SJCRH30 (cell line): Measurements from ENCODE around the gene NTPCR. TPM values are rescaled to one million over a fixed set of nuclear protein-coding genes. Genes with fewer than 3 reads are reported as not detected.
"Not testable (repeated sequence)": the region's sequence is repeated elsewhere in the genome, so short reads cannot be mapped to it uniquely, and the experiment has no call there.

Experiments
- DNase-seq, 2 experiments: peaks; one replicate each; pipeline ENCODE4 v3.0.0-alpha.2; 2015 to 2020
- H3K27ac ChIP-seq: fragments of 250-450 bp; sonication (Bioruptor Pico); 2 replicates; pipeline ENCODE4 v1.5.1; 2020; ENCODE audit warnings: mild to moderate bottlenecking, moderate library complexity
- H3K27me3 ChIP-seq: fragments of 250-450 bp; sonication (Bioruptor Pico); 2 replicates; pipeline ENCODE4 v1.5.1; 2020; ENCODE audit warnings: mild to moderate bottlenecking, moderate library complexity
- H3K36me3 ChIP-seq: fragments of 250-450 bp; sonication (Bioruptor Pico); 2 replicates; pipeline ENCODE4 v1.5.1; 2020; ENCODE audit warnings: mild to moderate bottlenecking, moderate library complexity
- H3K4me1 ChIP-seq: fragments of 250-450 bp; sonication (Bioruptor Pico); 2 replicates; pipeline ENCODE4 v1.5.1; 2020; ENCODE audit warnings: mild to moderate bottlenecking, moderate library complexity
- H3K4me3 ChIP-seq: fragments of 250-450 bp; sonication (Bioruptor Pico); 2 replicates; pipeline ENCODE4 v1.5.1; 2020; ENCODE audit warnings: mild to moderate bottlenecking, moderate library complexity
- H3K9me3 ChIP-seq: fragments of 250-450 bp; sonication (Bioruptor Pico); replicated peaks from 2 replicates; pipeline ENCODE4 v1.5.1; 2020; ENCODE audit warnings: mild to moderate bottlenecking, moderate library complexity
- total RNA-seq: library from RNA; depleted of rRNA; stranded (reverse); fragments of >200 nt; shearing (Covaris generic); gene quantifications from 2 replicates; pipeline ENCODE4 v1.2.3, GENCODE V29; 2014

Gene NTPCR
- total RNA-seq, 1 experiment from 2014 or later, result 21.0 TPM

DNA sequence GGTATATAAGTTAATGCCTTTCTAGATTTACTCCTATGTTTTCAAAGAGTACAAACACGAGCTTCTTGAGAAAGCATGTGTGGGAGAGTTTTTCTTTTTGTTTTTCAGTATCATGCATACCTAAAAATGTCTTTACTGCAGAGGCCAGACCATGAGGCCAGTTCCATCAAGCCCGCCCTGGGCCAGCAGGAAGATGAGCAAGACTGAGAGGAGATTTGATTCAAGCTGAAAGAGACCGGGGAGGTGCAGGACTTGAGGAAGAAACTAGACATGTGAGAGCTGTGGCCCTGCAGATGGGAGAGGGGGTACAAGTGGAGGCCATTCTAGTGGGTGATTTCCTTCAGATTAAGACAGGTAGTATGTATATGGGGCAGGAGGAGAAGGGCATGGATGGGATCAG, 33.4 kb upstream of the NTPCR start:
- no peak for DNase-seq
- H3K27ac ChIP-seq, result no peak overlapping the region
- no peaks in the 10 kb centered on the region for H3K4me1 ChIP-seq
- no peak overlapping the region for H3K4me3 ChIP-seq
- H3K36me3 ChIP-seq, result no peaks in the 10 kb centered on the region
- H3K9me3 ChIP-seq, result 0 out of 2 replicates have a peak, but pooled peaks cover 2% of the 10 kb centered on the region
- no peaks in the 10 kb centered on the region for H3K27me3 ChIP-seq

- no peak for DNase-seq
- no peaks in the 10 kb centered on the region for H3K27me3 ChIP-seq
- H3K4me1 ChIP-seq, result 0 out of 2 replicates have a peak, but pooled peaks cover 5% of the 10 kb centered on the region
- H3K27ac ChIP-seq, result no peak overlapping the region
- H3K9me3 ChIP-seq, result 0 out of 2 replicates have a peak, but pooled peaks cover 2% of the 10 kb centered on the region
- H3K36me3 ChIP-seq, result no peaks in the 10 kb centered on the region
- no peak overlapping the region for H3K4me3 ChIP-seq
These were observed 29.0 kb upstream of the NTPCR start for GRCh38 chr1:232921381-232921780.

DNA sequence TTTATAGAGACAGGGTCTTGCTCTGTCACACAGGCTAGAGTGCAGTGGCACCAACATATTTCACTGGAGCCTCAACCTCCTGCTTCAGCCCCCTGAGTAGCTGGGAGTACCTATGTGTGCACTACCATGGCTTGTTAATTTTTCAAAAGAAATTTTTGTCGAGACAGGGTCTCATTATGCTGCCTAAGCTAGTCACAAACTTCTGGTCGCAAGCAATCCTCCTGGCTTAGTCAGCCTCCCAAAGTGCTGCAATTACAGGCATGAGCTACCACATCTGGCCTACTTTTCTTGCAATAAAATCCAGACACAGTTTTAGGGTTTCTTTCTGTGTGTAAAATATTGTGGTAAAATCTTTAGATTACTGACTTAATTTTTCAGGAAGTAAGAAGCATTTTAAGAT, 27.9 kb upstream of the NTPCR start:
- DNase-seq, result no peak
- Histone ChIP-seq H3K27me3 (no peaks in the 10 kb centered on the region), H3K27ac (no peak overlapping the region), H3K4me1 (0 out of 2 replicates have a peak, but pooled peaks cover 5% of the 10 kb centered on the region), H3K4me3 (no peak overlapping the region), H3K36me3 (no peaks in the 10 kb centered on the region), H3K9me3 (peaks cover 2% of the 10 kb centered on the region; the same call in 1 of the 2 replicates)

DNA sequence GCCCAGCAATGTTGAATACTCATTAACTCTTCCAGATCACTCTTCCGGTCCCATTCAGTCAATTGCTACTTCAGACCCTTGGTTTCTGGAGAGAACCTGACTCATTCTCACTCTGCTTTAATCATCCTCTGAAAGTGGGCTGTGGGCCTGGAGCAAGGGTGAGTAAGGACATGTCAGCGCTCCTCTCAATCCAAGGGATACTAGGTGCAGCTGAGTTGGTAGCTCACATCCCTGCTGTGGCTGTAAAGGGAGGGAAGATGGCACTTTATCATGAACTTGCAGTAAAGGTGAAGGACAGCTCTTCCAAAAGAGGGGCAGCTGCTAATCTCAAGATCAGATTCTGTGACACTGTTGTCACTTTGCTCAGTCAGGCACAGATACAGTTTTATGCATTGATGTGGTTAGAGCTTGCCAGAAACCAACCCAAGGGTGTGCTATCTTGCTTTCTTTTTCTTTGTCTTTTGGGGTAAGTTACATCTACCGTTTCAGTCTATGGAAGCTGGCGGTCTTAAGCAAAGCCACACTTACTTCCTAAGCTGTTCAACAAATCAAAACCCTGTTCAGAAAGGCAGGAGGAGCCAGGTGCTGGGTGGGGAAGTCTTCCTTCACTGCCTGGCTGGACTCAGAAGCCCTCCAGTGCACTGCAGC, 26.5 kb upstream of the NTPCR start:
- no peaks in the 10 kb centered on the region for H3K27me3 ChIP-seq
- 0 out of 2 replicates have a peak, but pooled peaks cover 5% of the 10 kb centered on the region for H3K4me1 ChIP-seq
- H3K36me3 ChIP-seq, result no peaks in the 10 kb centered on the region
- no peak for DNase-seq
- H3K9me3 ChIP-seq, result peaks cover 2% of the 10 kb centered on the region; the same call in 1 of the 2 replicates
- no peak overlapping the region for H3K4me3 ChIP-seq
- H3K27ac ChIP-seq, result no peak overlapping the region

DNA sequence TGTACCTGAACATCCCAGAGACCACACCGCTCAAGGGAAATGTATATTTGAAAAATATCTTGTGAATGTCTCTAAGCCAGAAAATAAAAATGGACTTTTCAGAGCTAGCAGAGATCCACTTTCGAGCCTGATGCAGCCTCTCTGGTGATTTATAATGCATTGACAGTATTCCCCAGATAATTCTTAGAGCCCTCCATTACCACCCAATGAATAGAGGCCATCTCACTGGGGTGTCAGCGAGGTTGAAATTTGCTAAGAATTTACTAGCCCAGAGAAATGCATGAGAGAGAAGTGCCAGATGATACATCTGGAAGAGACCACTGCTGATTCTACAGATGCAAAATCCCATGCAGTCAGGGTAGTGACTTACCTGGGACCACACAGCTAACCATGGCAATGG, 25.5 kb upstream of the NTPCR start:
- H3K4me1 ChIP-seq, result 0 out of 2 replicates have a peak, but pooled peaks cover 5% of the 10 kb centered on the region
- H3K4me3 ChIP-seq, result no peak overlapping the region
- H3K27ac ChIP-seq, result no peak overlapping the region
- H3K27me3 ChIP-seq, result no peaks in the 10 kb centered on the region
- no peaks in the 10 kb centered on the region; the same call in 1 of the 2 replicates for H3K9me3 ChIP-seq
- no peak for DNase-seq
- no peaks in the 10 kb centered on the region for H3K36me3 ChIP-seq

GRCh38 chr1:232925421-232926220, 24.8 kb upstream of the NTPCR start:
- DNase-seq, result no peak
- no peak overlapping the region for H3K27ac ChIP-seq

DNA sequence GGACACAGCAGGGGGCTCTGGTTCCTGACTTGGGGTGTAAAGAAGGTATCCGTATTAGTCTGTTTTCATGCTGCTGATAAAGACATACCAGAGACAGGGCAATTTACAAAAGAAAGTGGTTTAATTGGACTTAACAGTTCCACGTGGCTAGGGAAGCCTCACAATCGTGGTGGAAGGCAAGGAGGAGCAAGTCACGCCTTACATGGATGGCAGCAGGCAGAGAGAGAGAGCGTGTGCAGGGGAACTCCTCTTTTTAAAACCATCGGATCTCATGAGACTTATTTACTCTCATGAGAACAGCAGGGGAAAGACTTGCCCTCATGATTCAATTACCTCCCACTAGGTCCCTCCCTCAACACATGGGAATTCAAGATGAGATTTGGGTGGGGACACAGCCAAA, 23.2 kb upstream of the NTPCR start:
- not testable (repeated sequence) for H3K9me3 ChIP-seq, H3K27me3 ChIP-seq

More at GRCh38 chr1:232925421-232926220, 24.8 kb upstream of the NTPCR start:
- no peaks in the 10 kb centered on the region for H3K27me3 ChIP-seq
- no peak overlapping the region for H3K4me3 ChIP-seq
- no peaks in the 10 kb centered on the region for H3K36me3 ChIP-seq
- H3K4me1 ChIP-seq, result 0 out of 2 replicates have a peak, but pooled peaks cover 5% of the 10 kb centered on the region
- H3K9me3 ChIP-seq, result no peaks in the 10 kb centered on the region; the same call in 1 of the 2 replicates

DNA sequence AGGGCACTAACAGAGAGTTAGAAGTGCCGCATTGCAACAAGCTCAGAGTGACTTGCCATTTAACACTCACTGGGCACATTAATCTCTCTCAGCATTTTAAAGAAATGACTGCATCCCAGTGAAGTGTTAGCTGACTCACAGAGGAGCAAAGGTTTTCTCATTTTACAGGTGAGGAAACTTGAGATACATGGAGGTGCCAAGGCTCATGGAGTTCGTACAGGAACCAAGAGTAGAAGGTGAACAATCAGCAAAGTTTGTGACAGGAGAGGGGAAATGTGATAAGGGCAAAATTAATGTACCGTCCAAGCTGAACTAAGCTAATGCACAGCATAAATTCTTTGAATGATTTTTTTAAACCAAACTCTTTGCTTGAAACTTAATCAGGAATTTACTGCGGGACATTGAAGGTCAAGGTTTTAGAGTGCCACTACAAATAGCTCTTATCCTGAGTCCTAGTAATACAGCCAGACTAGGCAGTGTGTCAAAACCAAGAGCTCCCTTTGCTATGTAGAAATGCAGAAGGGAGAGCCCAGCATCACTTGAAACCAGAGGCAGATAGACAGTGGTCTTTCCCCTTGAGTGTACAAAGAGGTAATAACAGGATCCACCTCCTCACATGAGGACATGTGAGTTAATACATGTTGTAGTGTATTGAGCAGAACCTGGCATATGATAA, 22.4 kb upstream of the NTPCR start:
- H3K9me3 ChIP-seq, result no peaks in the 10 kb centered on the region; the same call in 1 of the 2 replicates
- H3K4me3 ChIP-seq, result no peak overlapping the region
- H3K4me1 ChIP-seq, result peaks cover 9% of the 10 kb centered on the region
- H3K36me3 ChIP-seq, result no peaks in the 10 kb centered on the region
- no peak overlapping the region for H3K27ac ChIP-seq
- no peaks in the 10 kb centered on the region for H3K27me3 ChIP-seq
- DNase-seq, result no peak

More for the DNA sequence above, 23.2 kb upstream of the NTPCR start:
- not testable (repeated sequence) for H3K4me3 ChIP-seq, H3K36me3 ChIP-seq, H3K27ac ChIP-seq, DNase-seq, H3K4me1 ChIP-seq

DNA sequence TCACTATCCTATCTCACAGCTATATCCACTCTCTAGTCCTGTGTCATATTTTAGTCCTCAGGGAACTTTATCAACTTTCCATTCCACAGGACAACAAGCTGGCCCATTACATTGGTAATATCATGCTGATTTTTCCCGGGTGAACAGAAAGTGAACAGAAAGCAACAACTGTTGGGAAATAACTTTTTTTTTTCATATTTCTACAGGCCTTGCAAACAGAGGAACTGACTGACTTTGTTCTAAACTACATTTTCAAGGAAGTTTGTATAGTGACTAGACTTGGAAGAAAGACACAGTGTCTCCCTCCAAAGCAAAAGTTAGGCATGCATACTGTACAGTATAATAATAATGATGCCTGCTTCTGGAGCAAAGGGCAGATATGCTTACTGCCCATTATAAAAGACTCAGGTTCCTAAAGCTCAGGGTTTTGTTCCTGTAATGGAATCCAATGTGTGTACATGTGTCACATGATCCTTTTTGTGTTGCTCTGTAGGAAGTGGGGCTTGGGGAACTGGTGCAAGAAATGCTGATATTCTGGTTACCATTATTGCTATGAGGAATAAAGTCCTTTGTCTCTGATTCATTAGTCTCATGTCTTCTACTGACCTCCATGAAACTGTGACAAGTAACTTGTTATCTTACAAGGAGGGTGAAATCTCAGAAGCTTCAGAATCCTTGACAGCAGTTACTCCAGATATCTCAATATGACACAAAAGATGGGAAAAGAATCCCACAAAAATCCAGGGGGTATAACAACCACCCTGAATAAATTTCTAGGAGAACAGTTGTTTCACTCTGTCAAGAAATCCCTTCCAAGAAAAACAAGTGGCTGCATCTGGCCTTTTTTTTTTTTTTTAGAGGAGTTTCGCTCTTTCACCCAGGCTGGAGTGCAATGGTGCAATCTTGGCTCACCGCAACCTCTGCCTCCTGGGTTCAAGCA, 17.7 kb upstream of the NTPCR start:
- no peak overlapping the region for H3K4me3 ChIP-seq
- H3K36me3 ChIP-seq, result no peaks in the 10 kb centered on the region
- H3K4me1 ChIP-seq, result peaks cover 5% of the 10 kb centered on the region
- H3K27me3 ChIP-seq, result no peaks in the 10 kb centered on the region
- peak in 1 of 2 experiments; percentile 22 for DNase-seq
- H3K27ac ChIP-seq, result no peak overlapping the region
- no peaks in the 10 kb centered on the region for H3K9me3 ChIP-seq

- H3K9me3 ChIP-seq, result no peaks in the 10 kb centered on the region
- no peak overlapping the region for H3K4me3 ChIP-seq
- no peaks in the 10 kb centered on the region for H3K36me3 ChIP-seq
- H3K27ac ChIP-seq, result no peak overlapping the region
- H3K4me1 ChIP-seq, result peaks cover 5% of the 10 kb centered on the region
- H3K27me3 ChIP-seq, result no peaks in the 10 kb centered on the region
- DNase-seq, result no peak
These were observed 13.5 kb upstream of the NTPCR start for GRCh38 chr1:232936941-232937340.

DNA sequence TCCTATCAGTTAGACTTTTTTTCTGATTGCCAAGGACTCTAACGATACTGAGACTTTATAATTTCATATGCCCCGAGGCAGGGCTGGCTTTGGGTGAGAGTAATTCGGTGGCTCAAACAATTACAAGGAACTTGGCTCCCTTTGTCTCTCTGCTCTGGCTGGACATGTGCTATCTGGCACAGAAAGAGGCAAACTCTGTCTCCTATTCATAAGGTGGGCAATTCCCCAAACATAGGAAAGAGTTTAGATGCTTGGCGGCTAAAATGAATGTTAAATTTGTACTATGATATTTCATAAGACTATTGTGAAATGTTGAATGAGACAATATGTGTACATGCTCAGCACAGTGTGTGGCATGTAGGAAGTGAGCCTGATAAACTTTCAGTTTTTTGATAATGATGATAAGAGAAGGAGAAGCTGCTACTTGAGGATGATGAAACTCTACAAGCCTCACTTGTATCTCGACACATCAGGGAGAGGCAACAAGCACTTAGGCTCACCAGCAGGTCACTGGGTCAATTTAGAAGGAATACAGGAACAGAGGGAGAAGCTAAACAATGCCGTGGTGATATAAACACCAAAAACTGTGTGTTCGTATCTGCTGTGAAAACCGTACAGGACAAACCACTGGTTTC, 12.6 kb upstream of the NTPCR start:
- no peak overlapping the region for H3K27ac ChIP-seq
- H3K36me3 ChIP-seq, result no peaks in the 10 kb centered on the region
- no peak overlapping the region for H3K4me3 ChIP-seq
- peaks cover 1% of the 10 kb centered on the region for H3K4me1 ChIP-seq
- no peaks in the 10 kb centered on the region for H3K27me3 ChIP-seq
- no peak for DNase-seq
- no peaks in the 10 kb centered on the region for H3K9me3 ChIP-seq

DNA sequence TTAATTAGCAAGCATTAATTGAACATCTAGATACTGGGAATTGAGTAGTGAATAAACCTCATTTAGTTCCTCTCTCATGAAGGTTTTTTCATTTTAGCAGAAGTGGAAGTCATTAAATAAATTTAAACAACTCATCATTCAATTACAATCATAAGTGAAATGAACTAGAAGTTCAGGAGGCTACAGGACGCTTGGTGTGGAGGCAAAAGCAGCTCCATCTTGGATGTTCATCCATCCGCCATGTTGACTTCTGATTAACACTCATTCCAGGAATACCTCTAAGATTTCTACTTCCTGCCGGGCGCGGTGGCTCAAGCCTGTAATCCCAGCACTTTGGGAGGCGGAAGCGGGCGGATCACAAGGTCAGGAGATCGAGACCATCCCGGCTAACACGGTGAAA, 11.5 kb upstream of the NTPCR start:
- no peak for DNase-seq
- no peak overlapping the region for H3K27ac ChIP-seq
- H3K36me3 ChIP-seq, result no peaks in the 10 kb centered on the region
- H3K9me3 ChIP-seq, result no peaks in the 10 kb centered on the region
- H3K4me1 ChIP-seq, result no peaks in the 10 kb centered on the region
- H3K27me3 ChIP-seq, result no peaks in the 10 kb centered on the region
- no peak overlapping the region for H3K4me3 ChIP-seq

- Histone ChIP-seq H3K27me3 (no peaks in the 10 kb centered on the region), H3K4me3 (no peak overlapping the region), H3K36me3 (no peaks in the 10 kb centered on the region), H3K27ac (no peak overlapping the region), H3K9me3 (no peaks in the 10 kb centered on the region; the same call in 1 of the 2 replicates), H3K4me1 (no peaks in the 10 kb centered on the region)
- no peak for DNase-seq
These were observed 10.7 kb upstream of the NTPCR start for GRCh38 chr1:232939748-232940147.

- DNase-seq, result no peak
- Histone ChIP-seq H3K4me1 (no peaks in the 10 kb centered on the region), H3K27me3 (no peaks in the 10 kb centered on the region), H3K4me3 (no peak overlapping the region), H3K27ac (no peak overlapping the region), H3K9me3 (no peaks in the 10 kb centered on the region; the same call in 1 of the 2 replicates), H3K36me3 (no peaks in the 10 kb centered on the region)
These were observed 10.1 kb upstream of the NTPCR start for GRCh38 chr1:232940262-232940661.
